HG02840 (cell line): Measurements from ENCODE around the gene PTPRR.

Experiments used
- ATAC-seq: cut with Tn5 transposase; IDR thresholded peaks from one replicate; pipeline ENCODE4 v1.9.1; 2021; ENCODE audit warnings: mild to moderate bottlenecking, moderate library complexity, moderate number of reproducible peaks; ENCODE audit not compliant: unreplicated experiment, low FRiP score

The PTPRR gene

GRCh38 chr12:70918321-70918720 lies 2.2 kb downstream of the PTPRR start:
- no peak for ATAC-seq

- ATAC-seq, result no peak
These were observed 9.9 kb downstream of the PTPRR start for GRCh38 chr12:70910666-70911065.

- no peak for ATAC-seq
These were observed 11.6 kb downstream of the PTPRR start for GRCh38 chr12:70908978-70909377.

- ATAC-seq, result no peak
These were observed 13.1 kb downstream of the PTPRR start for GRCh38 chr12:70907412-70907811.

- ATAC-seq, result no peak
These were observed 24.6 kb downstream of the PTPRR start for GRCh38 chr12:70895956-70896355.

- ATAC-seq, result no peak
These were observed 27.9 kb downstream of the PTPRR start for GRCh38 chr12:70892593-70892992.

- ATAC-seq, result no peak
These were observed 29.4 kb downstream of the PTPRR start for GRCh38 chr12:70890895-70891832.

- ATAC-seq, result no peak
These were observed 34.6 kb downstream of the PTPRR start for GRCh38 chr12:70885956-70886355.

- no peak for ATAC-seq
These were observed 36.7 kb downstream of the PTPRR start for GRCh38 chr12:70883855-70884254.

- no peak for ATAC-seq
These were observed 39.8 kb downstream of the PTPRR start for GRCh38 chr12:70880744-70881143.

GRCh38 chr12:70876952-70877351 lies 43.6 kb downstream of the PTPRR start:
- no peak for ATAC-seq

GRCh38 chr12:70875628-70876027 lies 44.9 kb downstream of the PTPRR start:
- no peak for ATAC-seq

GRCh38 chr12:70854881-70855568 lies 65.5 kb downstream of the PTPRR start:
- no peak for ATAC-seq

GRCh38 chr12:70854138-70854537 lies 66.4 kb downstream of the PTPRR start:
- ATAC-seq, result no peak

- ATAC-seq, result no peak
These were observed 67.2 kb downstream of the PTPRR start for GRCh38 chr12:70853326-70853725.

- ATAC-seq, result no peak
These were observed 68.0 kb downstream of the PTPRR start for GRCh38 chr12:70852416-70853150.

- ATAC-seq, result no peak
These were observed 71.1 kb downstream of the PTPRR start for GRCh38 chr12:70849265-70849960.

- ATAC-seq, result no peak
These were observed 72.7 kb downstream of the PTPRR start for GRCh38 chr12:70847871-70848270.

GRCh38 chr12:70845268-70845667 lies 75.3 kb downstream of the PTPRR start:
- ATAC-seq, result no peak

- no peak for ATAC-seq
These were observed 77.2 kb downstream of the PTPRR start for GRCh38 chr12:70843363-70843762.
